GM12892 (cell line): Measurements from ENCODE around the gene ASRGL1.

Experiments used
- POLR2A ChIP-seq: IDR thresholded peaks from 2 replicates; pipeline ENCODE4 v1.6.1; 2011; ENCODE audit warnings: low read depth, low read length, control low read depth
- POLR2AphosphoS5 ChIP-seq: IDR thresholded peaks from 2 replicates; pipeline ENCODE4 v1.6.1; 2011; ENCODE audit warnings: low read depth, low read length, control low read depth
- TAF1 ChIP-seq: IDR thresholded peaks from 2 replicates; pipeline ENCODE4 v1.6.1; 2011; ENCODE audit warnings: low read depth, mild to moderate bottlenecking, control low read depth, low read length, borderline replicate concordance

GRCh38 chr11:62393061-62393611 is 55.9 kb downstream of the ASRGL1 start:
- TF ChIP-seq POLR2A (no peak), POLR2AphosphoS5 (no peak), TAF1 (no peak)
